K562 (cell line): ENCODE results near the gene IFI30. TPM values are rescaled to one million over a fixed set of nuclear protein-coding genes. Genes with fewer than 3 reads are reported as not detected.
A peak's percentile ranks its signal among the peaks of the same experiment; 100 is the strongest.

Experiments used
- ATAC-seq: fragments of 200-7000 bp; cut with Tn5 transposase; 3 replicates; pipeline ENCODE4 v1.9.1; 2020; ENCODE audit warnings: moderate library complexity
- BruUV-seq: library from RNA; stranded (reverse); fragments of 400-500 nt; replicated peaks from 2 replicates; lab custom pipeline; 2021; lab: Mats Ljungman, UMichigan
- CTCF ChIA-PET: fragments of 300-600 bp; formaldehyde crosslinking; extraction: SDS; loops from one replicate; lab custom pipeline; 2021; ENCODE audit warnings: low intra/inter-chr PET ratio; lab: Yijun Ruan, JAX
- POLR2A ChIA-PET: fragments of 300-600, 350-650 bp; sonication (Branson Sonifier 250); formaldehyde crosslinking; extraction: SDS; loops from one replicate; lab custom pipeline; 2021; ENCODE audit warnings: antibody characterized with exemption, inconsistent platforms; lab: Yijun Ruan, JAX
- DNase-seq, 4 experiments: peaks; one replicate each; pipeline versions ENCODE4 v3.0.0 to v3.0.0-alpha.2; 2011 to 2018; ENCODE audit warnings: low spot score in 3 of 4, mixed read lengths in 3 of 4; ENCODE audit errors: extremely low read depth in 1 of 4
- FAIRE-seq: peaks from 2 replicates; lab custom pipeline; 2011; peaks lifted over from hg19 to GRCh38; lab: Jason Lieb, UNC
- H2AFZ ChIP-seq: 2 replicates; pipeline ENCODE4 v1.6.0; 2011; ENCODE audit warnings: low read depth, low read length, control low read depth, inconsistent platforms
- H3K27ac ChIP-seq: fragments of 200-600 bp; 3 replicates; pipeline ENCODE4 v1.8.0; 2011; ENCODE audit warnings: low read depth, mild to moderate bottlenecking, control low read depth, inconsistent platforms, low read length, moderate library complexity, mixed read lengths; ENCODE audit errors: extremely low read depth
- H3K27me3 ChIP-seq, 2 experiments: fragments of 300-600 bp in 1 of 2; 2 replicates in 1 of 2; 3 replicates in 1 of 2; pipeline versions ENCODE4 v1.6.0 to v1.8.0; 2011; ENCODE audit warnings: inconsistent platforms in 2 of 2, low read length in 2 of 2, mild to moderate bottlenecking in 1 of 2, mixed read lengths in 1 of 2, moderate library complexity in 1 of 2; ENCODE audit not compliant: control insufficient read depth in 2 of 2, insufficient read depth in 2 of 2
- H3K36me3 ChIP-seq: fragments of 300-600 bp; 3 replicates; pipeline ENCODE4 v1.8.0; 2011; ENCODE audit warnings: mild to moderate bottlenecking, low read length, inconsistent platforms; ENCODE audit not compliant: control insufficient read depth, insufficient read depth
- H3K4me1 ChIP-seq, 2 experiments: fragments of 200-600 bp in 1 of 2; replicated peaks in 1 of 2; 2 replicates in 1 of 2; 3 replicates in 1 of 2; pipeline versions ENCODE4 v1.5.1 to v1.8.0; 2011; ENCODE audit warnings: inconsistent platforms in 2 of 2, low read length in 2 of 2, mild to moderate bottlenecking in 1 of 2, mixed read lengths in 1 of 2, moderate library complexity in 1 of 2; ENCODE audit not compliant: control insufficient read depth in 2 of 2, insufficient read depth in 2 of 2
- H3K4me2 ChIP-seq: 2 replicates; pipeline ENCODE4 v1.6.1; 2011; ENCODE audit warnings: low read length, control low read depth, inconsistent platforms, mixed read lengths; ENCODE audit not compliant: insufficient read depth
- H3K4me3 ChIP-seq: fragments of 200-600 bp; sonication (generic), shearing (Covaris generic); 2 replicates; pipeline ENCODE4 v1.5.1; 2016; ENCODE audit warnings: control low read depth, inconsistent platforms
- H3K79me2 ChIP-seq: fragments of 200-600 bp; 3 replicates; pipeline ENCODE4 v1.8.0; 2011; ENCODE audit warnings: low read length, inconsistent platforms; ENCODE audit not compliant: control insufficient read depth, insufficient read depth
- H3K9ac ChIP-seq, 2 experiments: 2 replicates each; pipeline versions ENCODE4 v1.6.0 to v1.6.1; 2011; ENCODE audit warnings: low read depth in 2 of 2, low read length in 2 of 2, control low read depth in 1 of 2, inconsistent platforms in 1 of 2, mild to moderate bottlenecking in 1 of 2, mixed read lengths in 1 of 2; ENCODE audit not compliant: insufficient read depth in 1 of 2
- H3K9me1 ChIP-seq: one replicate; pipeline ENCODE4 v1.6.0; 2011; ENCODE audit warnings: inconsistent platforms, mild to moderate bottlenecking, low read length, moderate library complexity; ENCODE audit not compliant: control insufficient read depth, insufficient read depth
- H3K9me3 ChIP-seq: replicated peaks from 2 replicates; pipeline ENCODE4 v1.5.1; 2011; ENCODE audit warnings: low read depth, low read length, inconsistent platforms; ENCODE audit not compliant: control insufficient read depth, insufficient read depth
- H4K20me1 ChIP-seq: replicated peaks from 2 replicates; pipeline ENCODE4 v1.6.1; 2011; ENCODE audit warnings: low read length, inconsistent platforms, mixed read lengths; ENCODE audit not compliant: control insufficient read depth, insufficient read depth
- HDAC2 ChIP-seq: fragments of 450-650 bp; IDR thresholded peaks from 2 replicates; pipeline ENCODE4 v1.6.1; 2016; ENCODE audit warnings: mild to moderate bottlenecking
- RBM25 ChIP-seq: fragments of 200-400 bp; formaldehyde crosslinking; IDR thresholded peaks from 2 replicates; pipeline ENCODE4 v1.6.1; 2018; ENCODE audit warnings: low read length, low read depth, moderate library complexity; ENCODE audit not compliant: severe bottlenecking
- RCOR1 ChIP-seq, 2 experiments: IDR thresholded peaks; 2 replicates each; pipeline ENCODE4 v1.6.1; 2012; ENCODE audit warnings: low read depth in 2 of 2, low read length in 2 of 2, borderline replicate concordance in 1 of 2, improper control_type of control experiment in 1 of 2
- SUPT5H ChIP-seq: fragments of 450-650 bp; IDR thresholded peaks from 2 replicates; pipeline ENCODE4 v1.6.1; 2016
- WGBS: fragments of 100-300 bp; shearing (Covaris generic); methylation state at CpG from one replicate; pipeline ENCODE4 v1.1.6; 2016; ENCODE audit warnings: low coverage, mixed read lengths; ENCODE audit not compliant: insufficient coverage; ENCODE audit errors: missing lambda C conversion rate; 5-methylcytosine and 5-hydroxymethylcytosine counted together
- in situ Hi-C: fragments of 300-500 bp; cut with MboI; formaldehyde crosslinking; loops from 4 replicates; pipeline ENCODE4 v1.15.0; 2018; ENCODE audit warnings: inconsistent platforms, mixed read lengths
- intact Hi-C: fragments of 100-400 bp; cut with micrococcal nuclease; formaldehyde crosslinking; loops from 2 replicates; pipeline ENCODE4 v1.14.2; 2022
- polyA plus RNA-seq, 8 experiments: library from polyadenylated mRNA; depleted of rRNA in 4 of 8; stranded (reverse) in 5 of 8; unstranded in 3 of 8; fragments of >200 nt; fragmentation: Nextera tagmentation in 2 of 8; fragmentation: Illumina TruSeq in 1 of 8; extraction: Ambion mirVana in 2 of 8; extraction: Trizol in 1 of 8; gene quantifications; 2 replicates each; pipeline versions ENCODE4 v1.2.1 to v1.2.3, GENCODE V29; 2011 to 2014; ENCODE audit warnings: inconsistent platforms in 1 of 8, missing spikeins in 1 of 8
- total RNA-seq, 7 experiments: library from RNA; depleted of rRNA in 6 of 7; stranded (reverse); fragments of >200 nt in 6 of 7; fragmentation: Illumina TruSeq in 2 of 7; extraction: Trizol in 2 of 7; gene quantifications; 2 replicates each; pipeline versions ENCODE4 v1.2.1 to v1.2.3, GENCODE V29; 2011 to 2021; ENCODE audit warnings: low replicate concordance in 1 of 7
- TF ChIP-seq, protein P1 (sequence below): sonication (generic); formaldehyde crosslinking; IDR thresholded peaks from 2 replicates; pipeline ENCODE4 v1.8.0; 2023; ENCODE audit warnings: mild to moderate bottlenecking, missing genetic modification reagents

IFI30 gene
- total and polyA plus RNA-seq, 9 of the 15 experiments (the other 6 are each of a cell fraction or from before 2014, with no cell fraction given), result 63.7 to 430 (median 109) TPM

DNA sequence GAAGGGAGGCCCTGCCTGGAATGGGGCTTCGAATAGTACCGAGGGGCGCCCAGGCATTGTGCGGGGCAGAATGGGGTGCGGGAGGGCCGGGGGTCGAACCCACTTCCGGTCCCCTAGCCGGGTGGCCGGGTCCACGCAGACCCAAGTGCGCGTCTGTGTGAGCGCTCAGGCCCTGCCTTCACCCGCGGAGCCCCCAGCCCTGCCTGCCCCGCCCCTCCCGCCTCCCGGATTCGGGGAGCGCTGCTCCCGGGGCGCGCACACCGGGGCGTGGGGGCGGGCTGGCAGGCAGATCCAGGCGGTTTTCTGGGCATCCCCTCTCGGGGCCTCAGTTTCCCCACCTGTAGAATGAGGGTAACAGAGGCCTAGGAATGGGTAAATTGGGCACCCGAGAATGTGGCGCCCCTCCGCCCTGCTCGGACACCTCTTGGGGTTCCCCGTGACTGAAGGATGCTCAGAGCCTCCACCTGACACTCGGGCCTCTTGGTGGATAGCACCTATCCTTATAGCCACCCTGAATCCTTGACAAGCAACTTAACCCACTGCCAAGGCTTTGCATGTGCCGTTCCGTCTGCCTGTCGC, 20.0 kb upstream of the IFI30 start (continued):
- TF ChIP-seq, protein P1, sequence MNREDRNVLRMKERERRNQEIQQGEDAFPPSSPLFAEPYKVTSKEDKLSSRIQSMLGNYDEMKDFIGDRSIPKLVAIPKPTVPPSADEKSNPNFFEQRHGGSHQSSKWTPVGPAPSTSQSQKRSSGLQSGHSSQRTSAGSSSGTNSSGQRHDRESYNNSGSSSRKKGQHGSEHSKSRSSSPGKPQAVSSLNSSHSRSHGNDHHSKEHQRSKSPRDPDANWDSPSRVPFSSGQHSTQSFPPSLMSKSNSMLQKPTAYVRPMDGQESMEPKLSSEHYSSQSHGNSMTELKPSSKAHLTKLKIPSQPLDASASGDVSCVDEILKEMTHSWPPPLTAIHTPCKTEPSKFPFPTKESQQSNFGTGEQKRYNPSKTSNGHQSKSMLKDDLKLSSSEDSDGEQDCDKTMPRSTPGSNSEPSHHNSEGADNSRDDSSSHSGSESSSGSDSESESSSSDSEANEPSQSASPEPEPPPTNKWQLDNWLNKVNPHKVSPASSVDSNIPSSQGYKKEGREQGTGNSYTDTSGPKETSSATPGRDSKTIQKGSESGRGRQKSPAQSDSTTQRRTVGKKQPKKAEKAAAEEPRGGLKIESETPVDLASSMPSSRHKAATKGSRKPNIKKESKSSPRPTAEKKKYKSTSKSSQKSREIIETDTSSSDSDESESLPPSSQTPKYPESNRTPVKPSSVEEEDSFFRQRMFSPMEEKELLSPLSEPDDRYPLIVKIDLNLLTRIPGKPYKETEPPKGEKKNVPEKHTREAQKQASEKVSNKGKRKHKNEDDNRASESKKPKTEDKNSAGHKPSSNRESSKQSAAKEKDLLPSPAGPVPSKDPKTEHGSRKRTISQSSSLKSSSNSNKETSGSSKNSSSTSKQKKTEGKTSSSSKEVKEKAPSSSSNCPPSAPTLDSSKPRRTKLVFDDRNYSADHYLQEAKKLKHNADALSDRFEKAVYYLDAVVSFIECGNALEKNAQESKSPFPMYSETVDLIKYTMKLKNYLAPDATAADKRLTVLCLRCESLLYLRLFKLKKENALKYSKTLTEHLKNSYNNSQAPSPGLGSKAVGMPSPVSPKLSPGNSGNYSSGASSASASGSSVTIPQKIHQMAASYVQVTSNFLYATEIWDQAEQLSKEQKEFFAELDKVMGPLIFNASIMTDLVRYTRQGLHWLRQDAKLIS, result 0 out of 2 replicates have a peak, but pooled peaks have one; percentile 37
- TF ChIP-seq SUPT5H, result 0 out of 2 replicates have a peak, but pooled peaks have one; percentile 7

DNA sequence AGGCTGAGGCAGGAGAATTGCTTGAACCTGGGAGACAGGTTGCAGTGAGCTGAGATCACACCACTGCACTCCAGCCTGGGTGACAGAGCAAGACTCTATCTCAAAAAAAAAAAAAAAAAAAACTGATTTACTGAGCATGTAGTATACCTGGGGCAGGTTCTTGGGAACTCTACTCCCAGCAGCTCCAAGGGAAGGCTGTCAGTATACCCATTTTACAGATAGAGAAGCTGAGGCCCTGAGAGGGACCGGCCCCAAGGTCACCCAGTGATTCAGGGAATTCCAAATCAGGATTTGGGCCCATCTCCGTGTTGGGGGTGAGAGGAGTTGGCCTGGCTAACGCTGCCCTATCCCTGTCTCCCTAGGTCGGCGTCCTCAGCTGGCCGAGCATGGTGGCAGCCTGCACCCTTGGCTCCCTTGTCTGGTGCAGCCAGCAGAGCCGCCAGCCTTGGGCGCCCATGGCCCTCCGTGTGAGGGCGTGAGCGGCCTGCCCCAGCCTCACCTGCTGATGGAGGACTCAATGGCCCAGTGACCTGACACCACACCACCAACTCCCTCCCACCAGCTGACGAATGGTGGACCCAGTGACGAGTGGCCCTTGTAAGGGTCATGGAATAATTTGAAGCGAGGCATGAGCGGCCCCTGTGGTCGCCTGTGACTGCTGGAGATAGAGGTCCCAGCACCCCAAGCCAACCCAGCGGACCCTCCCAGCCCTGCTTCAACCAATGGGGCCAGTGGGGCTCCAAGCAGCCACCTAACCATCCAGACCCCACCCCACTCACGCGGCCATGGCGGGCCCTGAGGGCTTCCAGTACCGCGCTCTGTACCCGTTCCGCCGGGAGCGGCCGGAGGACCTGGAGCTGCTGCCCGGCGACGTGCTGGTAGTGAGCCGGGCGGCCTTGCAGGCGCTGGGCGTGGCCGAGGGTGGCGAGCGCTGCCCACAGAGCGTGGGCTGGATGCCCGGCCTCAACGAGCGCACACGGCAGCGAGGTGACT, 18.2 kb upstream of the IFI30 start:
- H4K20me1 ChIP-seq, result peaks cover 19% of the 10 kb centered on the region
- no TSS peak for BruUV-seq
- POLR2A ChIA-PET, result interaction anchor here (0.8 to 1.3 kb wide), 3 partner anchors 13 to 16 kb away, joined by 3 to 5 read pairs (median 4); no protein-coding TSS in a partner anchor
- TF ChIP-seq RCOR1 (IDR thresholded peaks at IDR 0.05; ENCODE audit: borderline replicate concordance in 1 of 2, low read depth in 2 of 2, low read length in 2 of 2) (peak in 1 of 2 experiments; percentile 67; a peak in 1 of 4 replicates), RBM25 (peak; percentile 89), HDAC2 (0 out of 2 replicates have a peak, but pooled peaks have one; percentile 26)

More for the DNA sequence above, 18.2 kb upstream of the IFI30 start:
- WGBS, result 90% methylated on average over 25 of the region's 43 CpGs
- peak overlapping the region; percentile 53; the same call in 1 of the 3 replicates for H3K27ac ChIP-seq
- H3K9me3 ChIP-seq, result no peaks in the 10 kb centered on the region
- peaks cover 39% of the 10 kb centered on the region; the same call in 2 of the 3 replicates for H3K36me3 ChIP-seq
- CTCF ChIA-PET, result no interaction called here
- no peak for ATAC-seq
- no peaks in the 10 kb centered on the region for H3K9me1 ChIP-seq
- intact Hi-C loops, result loop anchor here (10.0 kb wide), 2 partner anchors 91 to 211 kb away; no protein-coding TSS in a partner anchor
- no peak for DNase-seq
- no peak overlapping the region for H2AFZ ChIP-seq
- peak overlapping the region in 1 of 2 experiments; percentile 87; a peak in 2 of 4 replicates for H3K9ac ChIP-seq
- H3K4me2 ChIP-seq, result no peak overlapping the region
- FAIRE-seq, result no peak
- peaks cover 37 to 71% of the 10 kb centered on the region in 2 experiments for H3K4me1 ChIP-seq
- in situ Hi-C loops, result no loop called here
- no peak overlapping the region for H3K4me3 ChIP-seq
- H3K79me2 ChIP-seq, result peaks cover 51% of the 10 kb centered on the region
- no peaks in the 10 kb centered on the region for H3K27me3 ChIP-seq
